Mucosa of gallbladder (tissue), 1 donor: ENCODE data around the gene GUCA2A. TPM values are rescaled to one million over a fixed set of nuclear protein-coding genes. Genes with fewer than 3 reads are reported as not detected.

Source experiments
- DNase-seq: peaks from one replicate; pipeline ENCODE4 v3.0.0-alpha.2; 2020; ENCODE audit warnings: low spot score
- total RNA-seq: library from RNA; stranded (reverse); gene quantifications from one replicate; pipeline ENCODE4 v1.2.1, GENCODE V29; 2021
- donor health status: DM: no; HTN: no; CAD: no.

GUCA2A gene
- total RNA-seq, 1 donor from 2014 or later: 1.1 TPM

DNA sequence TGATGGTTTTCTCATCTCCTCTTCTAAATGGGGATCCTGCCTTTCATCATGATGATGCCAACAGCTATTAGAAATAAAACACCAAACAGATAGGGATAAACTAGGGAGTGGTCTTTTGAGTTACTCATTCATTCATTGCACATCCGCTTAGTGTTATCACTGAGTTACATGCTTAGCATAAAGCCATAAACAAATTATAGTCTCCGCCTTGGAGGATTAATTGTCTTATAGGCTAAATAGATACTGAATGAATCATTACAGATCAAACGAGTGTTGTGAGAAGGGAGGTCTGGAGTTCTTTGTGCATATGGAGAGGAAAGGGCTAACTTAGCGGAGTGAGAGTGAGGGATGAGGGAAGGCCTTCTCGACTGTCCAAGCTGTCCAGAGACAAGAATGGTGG lies 31.2 kb downstream of the GUCA2A start:
- no peak for DNase-seq

- no peak for DNase-seq
These were observed 34.4 kb downstream of the GUCA2A start for GRCh38 chr1:42130061-42130660.

GRCh38 chr1:42128964-42129363 lies 35.6 kb downstream of the GUCA2A start:
- no peak for DNase-seq

GRCh38 chr1:42128499-42128898 lies 36.0 kb downstream of the GUCA2A start:
- DNase-seq: no peak

DNA sequence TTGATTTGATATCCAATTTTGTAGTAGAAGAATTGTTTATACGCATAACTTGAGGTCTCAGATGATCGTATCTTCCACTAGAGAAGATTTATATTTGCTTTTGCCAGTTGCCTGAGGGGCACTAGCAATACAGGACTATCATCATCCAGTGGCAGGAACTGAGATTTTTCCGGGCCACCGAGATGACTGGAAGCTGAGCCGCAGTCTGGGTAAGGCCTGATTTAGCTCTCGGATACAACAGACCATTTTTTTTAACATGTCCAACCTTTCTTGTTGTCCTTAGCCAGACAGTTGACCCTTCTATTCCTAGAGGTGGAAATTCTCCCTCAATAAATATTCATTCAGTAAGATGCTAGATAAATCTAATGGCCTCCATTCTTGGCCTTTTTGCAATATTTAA lies 36.8 kb downstream of the GUCA2A start:
- DNase-seq: no peak

DNA sequence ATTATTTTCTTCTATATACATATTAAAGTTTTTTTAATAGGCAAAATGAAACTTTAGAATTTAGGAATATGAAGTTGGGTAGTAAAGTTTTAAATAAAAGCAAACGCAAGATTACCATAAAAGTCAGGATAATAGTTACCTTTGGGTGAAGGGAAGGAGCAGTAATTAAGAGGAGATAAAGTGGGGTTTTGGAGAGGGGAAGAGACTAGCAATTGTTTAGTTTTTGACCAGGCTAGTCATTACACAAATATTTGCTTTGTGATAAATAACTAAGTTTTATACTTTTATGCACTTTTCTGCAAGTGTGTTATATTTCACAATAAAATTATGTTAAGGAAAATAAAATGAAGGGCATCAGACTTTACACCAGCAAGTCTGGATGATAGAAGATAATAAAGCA lies 39.0 kb downstream of the GUCA2A start:
- DNase-seq: no peak

- no peak for DNase-seq
These were observed 42.1 kb downstream of the GUCA2A start for GRCh38 chr1:42122408-42122807.

GRCh38 chr1:42118125-42118524 lies 46.4 kb downstream of the GUCA2A start:
- no peak for DNase-seq

GRCh38 chr1:42117214-42117613 lies 47.3 kb downstream of the GUCA2A start:
- DNase-seq: no peak

DNA sequence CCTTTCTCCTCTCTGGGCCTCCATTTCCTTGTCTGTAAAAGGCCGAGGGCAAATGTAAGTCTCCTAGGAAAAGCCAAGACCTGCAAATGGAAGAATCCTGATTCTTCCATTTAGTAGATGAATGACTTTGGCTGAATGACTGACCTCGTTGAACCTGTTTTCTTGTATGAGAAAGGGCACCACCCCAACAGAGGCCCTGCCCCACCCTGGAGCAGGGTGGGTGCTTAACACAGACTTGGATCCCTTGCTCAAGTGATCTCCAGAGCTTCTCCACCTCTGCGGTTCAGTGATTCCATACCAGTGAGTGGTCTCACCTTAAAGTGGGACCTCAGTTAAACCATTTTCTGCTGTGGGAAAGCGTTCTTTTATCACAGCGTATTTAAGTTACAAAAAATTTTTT lies 50.3 kb downstream of the GUCA2A start:
- DNase-seq: no peak

Other genes starting within 250 kb of the GUCA2A start
- 8.7 TPM for gene HIVEP3, start 245.8 kb downstream of the GUCA2A start, total RNA-seq
- gene GUCA2B, start 11.3 kb downstream of the GUCA2A start, total RNA-seq: 7.9 TPM
- 39.4 TPM for gene FOXJ3, start 170.5 kb upstream of the GUCA2A start, total RNA-seq
- gene RIMKLA, start 216.0 kb upstream of the GUCA2A start, total RNA-seq: 4.4 TPM